NT2/D1 (cell line): ENCODE data around the gene CEP41.

Experiments
- DNase-seq: peaks from one replicate; pipeline ENCODE4 v3.0.0-alpha.2; 2011; ENCODE audit warnings: low read depth, low spot score
- H3K27me3 ChIP-seq: 2 replicates; pipeline ENCODE4 v1.6.0; 2011; ENCODE audit warnings: mild to moderate bottlenecking; ENCODE audit not compliant: insufficient read length, insufficient read depth
- H3K36me3 ChIP-seq: 2 replicates; pipeline ENCODE4 v1.6.1; 2011; ENCODE audit warnings: mild to moderate bottlenecking, low read length, mixed read lengths; ENCODE audit not compliant: insufficient read depth, insufficient read length
- H3K4me1 ChIP-seq: 2 replicates; pipeline ENCODE4 v1.5.1; 2011; ENCODE audit not compliant: insufficient read depth, insufficient read length
- H3K4me3 ChIP-seq: 2 replicates; pipeline ENCODE4 v1.5.1; 2011; ENCODE audit warnings: low read depth; ENCODE audit not compliant: insufficient read length
- H3K9ac ChIP-seq: 2 replicates; pipeline ENCODE4 v1.6.0; 2011; ENCODE audit warnings: low read depth; ENCODE audit not compliant: insufficient read length
- H3K9me3 ChIP-seq: 2 replicates; pipeline ENCODE4 v1.5.1; 2011; ENCODE audit warnings: mild to moderate bottlenecking, low read length; ENCODE audit not compliant: insufficient read depth
- SUZ12 ChIP-seq: IDR thresholded peaks from 2 replicates; pipeline ENCODE4 v1.6.1; 2011; ENCODE audit not compliant: insufficient read length, insufficient read depth; ENCODE audit errors: extremely low read depth
- YY1 ChIP-seq: IDR thresholded peaks from 2 replicates; pipeline ENCODE4 v1.6.1; 2011; ENCODE audit not compliant: insufficient read length, insufficient read depth
- ZNF274 ChIP-seq: IDR thresholded peaks from 2 replicates; pipeline ENCODE4 v1.6.1; 2011; ENCODE audit warnings: mild to moderate bottlenecking, low read depth, low read length

The CEP41 gene

DNA sequence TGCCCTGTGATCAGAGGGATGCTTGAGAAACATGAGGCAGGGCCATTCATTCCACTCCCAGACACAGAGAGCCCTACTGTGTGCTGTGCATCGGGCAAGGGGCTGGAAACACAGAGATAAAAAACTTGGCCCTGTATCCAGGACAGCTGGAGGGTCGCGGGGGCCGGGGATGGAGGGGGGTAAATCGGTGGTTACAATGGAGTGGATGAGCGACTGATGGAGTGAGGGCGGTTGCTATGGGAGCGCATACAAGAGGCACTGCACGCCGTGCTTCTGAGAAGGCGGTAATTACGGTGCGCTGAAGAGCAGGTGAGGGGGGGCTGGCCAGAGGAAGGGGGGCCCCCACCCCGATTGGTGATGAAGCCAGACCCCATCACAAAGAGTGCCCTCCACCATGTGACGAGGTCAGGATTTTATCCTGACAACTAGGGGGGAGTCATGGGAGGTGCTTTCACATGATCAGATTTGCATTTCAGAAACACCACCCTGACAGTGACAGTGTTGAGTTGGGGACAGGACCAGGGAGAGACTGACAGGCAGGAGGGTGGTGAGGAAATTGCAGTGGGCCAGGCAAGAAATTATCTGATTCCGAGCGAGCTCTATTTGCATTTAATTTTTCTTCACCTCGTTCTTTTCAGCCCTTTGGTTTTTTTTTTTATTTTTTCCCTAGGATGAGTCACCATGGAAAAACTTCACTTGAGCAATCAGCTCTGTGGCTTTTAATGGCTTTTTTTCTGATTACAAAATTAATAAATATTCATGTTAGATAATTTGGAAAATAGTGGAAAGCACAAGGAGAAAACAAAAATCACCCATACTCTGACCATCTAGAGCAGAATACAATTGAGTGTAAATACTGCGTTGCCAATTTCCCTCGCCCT, 88.4 kb downstream of the CEP41 start:
- Histone ChIP-seq H3K36me3 (no peaks in the 10 kb centered on the region), H3K27me3 (no peaks in the 10 kb centered on the region), H3K4me1 (peaks cover 9% of the 10 kb centered on the region), H3K4me3 (no peak overlapping the region), H3K9me3 (no peaks in the 10 kb centered on the region), H3K9ac (no peak overlapping the region)
- DNase-seq: no peak
- TF ChIP-seq YY1 (no peak), ZNF274 (no peak), SUZ12 (no peak)

DNA sequence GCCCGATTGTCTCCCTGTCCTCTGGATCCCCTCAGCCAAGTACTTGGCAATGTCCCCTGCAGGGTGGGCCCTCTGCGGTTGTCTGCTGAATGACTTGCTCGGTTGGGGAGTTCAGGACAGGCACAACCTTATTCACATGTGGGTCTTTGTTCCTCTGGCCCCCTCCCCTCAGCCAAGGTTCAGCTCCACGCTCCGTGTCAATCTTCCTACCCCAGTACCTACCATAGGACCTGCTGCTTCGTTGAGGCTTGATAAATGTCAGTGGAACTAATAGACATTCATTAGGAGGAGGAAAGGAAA, 89.1 kb downstream of the CEP41 start:
- H3K27me3 ChIP-seq: no peaks in the 10 kb centered on the region
- no peak for DNase-seq
- no peaks in the 10 kb centered on the region for H3K9me3 ChIP-seq
- H3K4me3 ChIP-seq: no peak overlapping the region
- TF ChIP-seq YY1 (no peak), SUZ12 (no peak), ZNF274 (no peak)
- no peaks in the 10 kb centered on the region for H3K36me3 ChIP-seq
- H3K4me1 ChIP-seq: peaks cover 9% of the 10 kb centered on the region
- no peak overlapping the region for H3K9ac ChIP-seq

DNA sequence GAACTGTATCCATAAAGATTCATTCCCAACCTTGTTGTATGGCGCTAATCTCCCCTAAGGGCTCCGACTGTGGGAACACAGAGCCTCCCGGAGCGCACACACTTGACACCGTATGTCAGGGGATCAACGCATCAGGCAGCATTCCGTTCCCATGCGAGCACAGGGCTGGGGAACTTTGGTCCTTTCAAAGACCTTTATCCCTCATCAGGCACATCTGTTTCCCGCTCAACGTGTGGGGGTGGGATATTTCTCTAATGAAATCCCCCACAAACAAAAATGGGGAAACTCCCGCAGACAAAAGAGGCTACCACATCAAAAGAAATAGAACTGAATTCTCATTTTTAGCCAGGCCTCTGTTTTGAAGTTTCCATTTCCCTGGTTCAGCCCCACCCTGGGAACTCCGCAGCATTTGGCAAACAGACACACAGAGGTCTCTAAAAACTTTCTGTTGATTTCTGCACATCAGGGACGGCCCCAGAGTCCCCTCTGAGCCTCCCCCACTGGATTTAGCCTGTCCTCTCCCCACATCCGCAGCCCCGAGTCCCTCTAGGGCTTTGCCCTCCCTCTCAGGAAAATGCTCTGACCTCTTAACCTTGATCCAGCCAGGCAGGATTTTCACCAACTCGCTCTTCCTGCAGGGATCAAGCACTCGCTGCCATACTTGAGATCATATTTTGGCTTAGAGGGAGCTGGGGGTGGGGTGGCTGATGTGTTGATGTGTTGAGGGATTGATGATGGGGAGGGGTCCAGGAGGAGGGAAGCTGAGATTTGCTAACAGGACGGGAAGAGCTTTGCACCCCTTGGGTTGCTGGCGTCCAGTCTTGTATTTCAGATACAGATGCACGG, 89.6 kb downstream of the CEP41 start:
- H3K9me3 ChIP-seq: no peaks in the 10 kb centered on the region
- no peaks in the 10 kb centered on the region for H3K27me3 ChIP-seq
- TF ChIP-seq ZNF274: no peak
- no peak for TF ChIP-seq YY1
- no peak for TF ChIP-seq SUZ12
- peaks cover 9% of the 10 kb centered on the region for H3K4me1 ChIP-seq
- H3K36me3 ChIP-seq: no peaks in the 10 kb centered on the region
- no peak overlapping the region for H3K4me3 ChIP-seq
- peak overlapping the region; percentile 27 for H3K9ac ChIP-seq
- DNase-seq: no peak

DNA sequence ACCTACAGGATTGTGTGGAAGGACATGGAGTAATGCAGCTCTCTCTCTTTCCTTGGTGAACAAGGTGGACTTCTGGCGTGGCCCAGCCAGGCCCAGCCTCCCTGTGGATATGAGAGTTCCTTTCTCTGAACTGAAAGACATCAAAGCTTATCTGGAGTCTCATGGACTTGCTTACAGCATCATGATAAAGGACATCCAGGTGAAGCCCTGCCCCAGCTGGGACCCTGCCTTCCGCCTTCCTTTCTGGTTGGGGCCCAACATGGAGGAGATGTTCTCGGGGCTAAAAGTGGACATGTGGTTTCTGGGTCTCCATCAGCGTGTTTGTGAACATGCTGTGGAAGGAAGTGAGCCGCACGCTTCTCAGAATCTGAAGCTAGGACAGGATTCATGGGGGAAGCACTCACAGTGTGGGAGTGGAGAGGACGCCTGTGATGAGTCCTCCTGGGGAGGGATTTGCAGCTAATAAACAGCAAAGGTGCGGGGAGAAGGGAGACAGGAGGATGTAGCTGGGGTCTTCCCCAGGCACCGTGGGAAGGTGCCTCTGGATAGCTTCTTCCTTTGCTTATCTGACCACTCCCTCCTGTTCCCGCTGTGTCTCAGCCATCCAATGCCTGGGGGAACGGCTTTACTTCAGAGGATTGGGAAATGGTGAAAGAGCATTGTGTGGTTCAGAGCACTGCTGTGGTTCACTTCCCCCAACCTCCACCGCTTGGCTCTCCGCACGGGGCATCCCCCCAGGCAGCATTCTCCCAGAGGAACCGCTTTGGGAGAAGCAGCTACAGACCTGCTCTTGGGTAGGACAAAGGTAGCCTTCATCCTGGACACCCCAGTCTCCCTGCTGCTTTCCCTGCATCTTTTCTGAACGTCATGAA, 90.7 kb downstream of the CEP41 start:
- no peak for TF ChIP-seq YY1
- no peak for TF ChIP-seq ZNF274
- TF ChIP-seq SUZ12: no peak
- DNase-seq: peak; percentile 52
- no peak overlapping the region for H3K4me3 ChIP-seq
- H3K36me3 ChIP-seq: no peaks in the 10 kb centered on the region
- no peaks in the 10 kb centered on the region for H3K27me3 ChIP-seq
- H3K4me1 ChIP-seq: peaks cover 9% of the 10 kb centered on the region
- H3K9ac ChIP-seq: no peak overlapping the region
- no peaks in the 10 kb centered on the region for H3K9me3 ChIP-seq

DNA sequence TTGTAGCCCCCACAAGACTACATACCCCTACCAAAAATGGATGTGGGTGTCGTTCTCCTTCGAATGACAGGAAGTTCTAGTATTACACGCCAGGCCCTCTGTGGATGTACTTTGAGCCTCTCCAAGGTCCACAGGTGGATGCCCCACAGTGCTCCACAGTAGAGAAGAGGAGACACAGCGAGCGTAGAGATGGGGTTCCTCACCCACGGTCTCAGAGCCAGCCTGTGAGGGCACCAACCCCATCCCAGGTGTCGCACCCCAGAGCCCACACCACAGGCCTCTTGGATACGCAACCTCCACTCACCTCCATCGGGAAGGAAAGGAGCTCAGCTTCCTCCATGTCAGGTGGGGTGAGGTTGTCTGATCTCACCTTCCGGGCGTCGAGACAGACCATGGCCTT, 93.9 kb downstream of the CEP41 start:
- Histone ChIP-seq H3K4me3 (no peak overlapping the region), H3K4me1 (peaks cover 3% of the 10 kb centered on the region), H3K36me3 (no peaks in the 10 kb centered on the region), H3K27me3 (no peaks in the 10 kb centered on the region), H3K9me3 (no peaks in the 10 kb centered on the region), H3K9ac (no peak overlapping the region)
- DNase-seq: no peak
- TF ChIP-seq ZNF274 (no peak), SUZ12 (no peak)

DNA sequence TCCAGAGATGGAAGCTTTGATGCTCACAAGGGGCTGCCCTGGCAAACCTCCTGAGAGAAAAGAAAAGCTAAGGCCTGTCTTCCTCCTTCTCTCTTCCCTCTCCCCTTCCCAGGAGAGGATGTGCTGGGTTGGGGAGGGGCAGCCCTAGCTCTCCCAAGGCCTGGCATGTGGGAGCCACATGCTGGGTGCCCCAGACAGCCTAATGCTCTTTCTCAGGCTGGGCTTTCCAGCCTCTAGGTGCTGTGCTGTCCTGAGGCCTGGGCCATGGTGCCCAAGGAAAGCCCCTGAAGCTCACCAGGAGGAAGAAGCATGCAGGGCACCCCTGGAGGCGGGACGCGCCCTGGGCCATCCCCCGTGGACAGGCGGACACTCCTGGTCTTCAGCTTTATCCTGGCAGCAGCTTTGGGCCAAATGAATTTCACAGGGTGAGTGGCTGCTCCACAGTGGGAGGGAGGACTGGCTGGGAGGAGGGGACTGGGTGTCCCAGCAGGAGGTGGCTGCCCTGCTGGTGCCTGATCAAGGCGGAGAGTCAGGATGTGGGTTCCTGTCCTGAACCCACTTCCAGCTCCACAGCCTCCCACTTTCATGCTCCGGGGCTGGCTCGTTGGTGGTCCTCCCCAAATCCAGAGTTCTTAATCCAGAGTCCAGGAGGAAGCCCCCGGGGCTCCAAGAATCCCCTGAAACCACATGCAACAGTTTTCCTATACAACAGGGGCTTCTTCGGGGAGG, 94.5 kb downstream of the CEP41 start:
- H3K36me3 ChIP-seq: no peaks in the 10 kb centered on the region
- no peak overlapping the region for H3K4me3 ChIP-seq
- no peaks in the 10 kb centered on the region for H3K9me3 ChIP-seq
- peaks cover 3% of the 10 kb centered on the region for H3K4me1 ChIP-seq
- no peak overlapping the region for H3K9ac ChIP-seq
- no peak for DNase-seq
- TF ChIP-seq SUZ12: no peak
- no peak for TF ChIP-seq YY1
- TF ChIP-seq ZNF274: no peak
- no peaks in the 10 kb centered on the region for H3K27me3 ChIP-seq
